ENCODE data around the gene FBXO2. TPM values are rescaled to one million over a fixed set of nuclear protein-coding genes. Genes with fewer than 3 reads are reported as not detected.

FBXO2 gene
- total and polyA plus RNA-seq, 2 of the 4 experiments (the other 2 are of a cell fraction) = 0.36 to 1.7 TPM

- ChIA-PET CTCF (interaction anchor here (0.6 to 1.3 kb wide), 9 partner anchors 8 to 608 kb away, joined by 3 to 11 read pairs (median 3); partner anchors contain the start of genes FBXO2, FBXO44 and UBIAD1), POLR2A (ENCODE audit: unreplicated experiment) (no interaction called here)
- H3K27me3 ChIP-seq (ENCODE audit: control insufficient read depth, insufficient read depth, low read length) = peaks cover 19% of the 10 kb centered on the region
- intact Hi-C loops (cut with micrococcal nuclease) = no loop called here
- no peaks in the 10 kb centered on the region; the same call in 1 of the 2 replicates for H3K4me1 ChIP-seq (ENCODE audit: control insufficient read depth, insufficient read depth, low read length)
- no peak overlapping the region for H3K14ac ChIP-seq (replicated peaks; ENCODE audit: low read depth, low read length)
- dilution Hi-C loops (cut with HindIII; ENCODE audit: low sequenced_read_pairs, unreplicated experiment) = no loop called here
- H4K91ac ChIP-seq (ENCODE audit: insufficient read depth, low read depth, low read length) = no peak overlapping the region
- H2AK9ac ChIP-seq (replicated peaks; ENCODE audit: low read depth, low read length, poor library complexity) = no peak overlapping the region
- no peak overlapping the region for H2AFZ ChIP-seq (replicated peaks; ENCODE audit: low read length, poor library complexity)
- no peaks in the 10 kb centered on the region for H3K9me1 ChIP-seq (ENCODE audit: insufficient read depth, low read length)
- no peaks in the 10 kb centered on the region for H3K36me3 ChIP-seq (ENCODE audit: control insufficient read depth, insufficient read depth, low read length)
- H3K18ac ChIP-seq (ENCODE audit: low read depth, low read length) = no peak overlapping the region
- in situ Hi-C loops (cut with MboI; ENCODE audit: low sequenced_read_pairs) = loop anchor here (10.0 kb wide), 1 partner anchor 612 kb away; no protein-coding TSS in a partner anchor
- no peaks in the 10 kb centered on the region for H3K9me3 ChIP-seq (ENCODE audit: control insufficient read depth, insufficient read depth, low read length)
- no TSS peak for BruUV-seq (replicated peaks)
- H4K20me1 ChIP-seq (ENCODE audit: insufficient read depth, low read length) = no peaks in the 10 kb centered on the region; the same call in 1 of the 2 replicates
- H3K4me3 ChIP-seq (ENCODE audit: insufficient read depth, low read depth, low read length) = no peak overlapping the region
- H3K56ac ChIP-seq (ENCODE audit: extremely low read depth, insufficient read depth, low read length) = no peak overlapping the region
- H3K4me2 ChIP-seq (ENCODE audit: low read depth, low read length) = no peak overlapping the region
- H4K8ac ChIP-seq (ENCODE audit: low read depth in 2 of 2, low read length in 2 of 2) = no peak overlapping the region
- H3K4ac ChIP-seq (ENCODE audit: low read depth, low read length) = no peak overlapping the region
- ATAC-seq (ENCODE audit: low read depth) (no peak), DNase-seq (no peak)
- 76% methylated on average over 9 of the region's 9 CpGs; no CpG with 5 or more reads in 1 of the 2 experiments for WGBS, 2 experiments (ENCODE audit: extremely low coverage in 2 of 2, insufficient read length in 1 of 2)
- H4K5ac ChIP-seq (ENCODE audit: low read depth, low read length) = no peak overlapping the region
- no peak overlapping the region for H3K27ac ChIP-seq (ENCODE audit: insufficient read depth, low read length)
- H2BK5ac ChIP-seq (ENCODE audit: low read depth, low read length, poor library complexity, severe bottlenecking) = no peak overlapping the region
- H2AK5ac ChIP-seq (ENCODE audit: low read depth, low read length) = no peak overlapping the region
- H3K79me1 ChIP-seq (ENCODE audit: low read depth in 1 of 2, low read length in 2 of 2) = no peaks in the 10 kb centered on the region
- no peak overlapping the region for H2BK120ac ChIP-seq (ENCODE audit: low read depth, low read length)
- H3K23ac ChIP-seq (ENCODE audit: low read depth, low read length) = no peak overlapping the region
- no peak overlapping the region for H2BK15ac ChIP-seq (ENCODE audit: low read depth, low read length)
- TF ChIP-seq, protein P1, sequence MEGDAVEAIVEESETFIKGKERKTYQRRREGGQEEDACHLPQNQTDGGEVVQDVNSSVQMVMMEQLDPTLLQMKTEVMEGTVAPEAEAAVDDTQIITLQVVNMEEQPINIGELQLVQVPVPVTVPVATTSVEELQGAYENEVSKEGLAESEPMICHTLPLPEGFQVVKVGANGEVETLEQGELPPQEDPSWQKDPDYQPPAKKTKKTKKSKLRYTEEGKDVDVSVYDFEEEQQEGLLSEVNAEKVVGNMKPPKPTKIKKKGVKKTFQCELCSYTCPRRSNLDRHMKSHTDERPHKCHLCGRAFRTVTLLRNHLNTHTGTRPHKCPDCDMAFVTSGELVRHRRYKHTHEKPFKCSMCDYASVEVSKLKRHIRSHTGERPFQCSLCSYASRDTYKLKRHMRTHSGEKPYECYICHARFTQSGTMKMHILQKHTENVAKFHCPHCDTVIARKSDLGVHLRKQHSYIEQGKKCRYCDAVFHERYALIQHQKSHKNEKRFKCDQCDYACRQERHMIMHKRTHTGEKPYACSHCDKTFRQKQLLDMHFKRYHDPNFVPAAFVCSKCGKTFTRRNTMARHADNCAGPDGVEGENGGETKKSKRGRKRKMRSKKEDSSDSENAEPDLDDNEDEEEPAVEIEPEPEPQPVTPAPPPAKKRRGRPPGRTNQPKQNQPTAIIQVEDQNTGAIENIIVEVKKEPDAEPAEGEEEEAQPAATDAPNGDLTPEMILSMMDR (conservative IDR thresholded peaks at IDR 0.05; ENCODE audit: low read depth, low read length) = no peak
- H2BK20ac ChIP-seq (ENCODE audit: low read depth, low read length) = no peak overlapping the region
- no peak overlapping the region for H3K9ac ChIP-seq (ENCODE audit: low read depth, low read length)
These were observed 7.9 kb downstream of the FBXO2 start for GRCh38 chr1:11646317-11646716.

Data from IMR-90 (cell line).